H1 (cell line): Measurements from ENCODE around the gene DBNDD2. TPM values are rescaled to one million over a fixed set of nuclear protein-coding genes. Genes with fewer than 3 reads are reported as not detected.

Experiments
- CTCF ChIA-PET: fragments of 300-600 bp; sonication (Branson Sonifier 250); formaldehyde crosslinking; loops from one replicate; lab custom pipeline; 2021; ENCODE audit not compliant: partially characterized antibody; lab: Charles Lee
- POLR2A ChIA-PET: fragments of 300-600 bp; sonication (Branson Sonifier 250); formaldehyde crosslinking; loops from one replicate; lab custom pipeline; 2021; ENCODE audit warnings: inconsistent platforms; ENCODE audit not compliant: partially characterized antibody; lab: Charles Lee
- DNase-seq, 2 experiments: peaks; one replicate each; pipeline versions ENCODE4 v3.0.0 to v3.0.0-alpha.2; 2010 to 2022; ENCODE audit warnings: low spot score in 2 of 2, low read depth in 1 of 2, mixed read lengths in 1 of 2
- FAIRE-seq: peaks from 2 replicates; lab custom pipeline; 2011; peaks lifted over from hg19 to GRCh38; lab: Jason Lieb, UNC
- H2AFZ ChIP-seq: 2 replicates; pipeline ENCODE4 v1.8.1; 2012; ENCODE audit warnings: low read length, inconsistent platforms
- H2AK5ac ChIP-seq: 2 replicates; pipeline ENCODE4 v1.6.1; 2013; ENCODE audit warnings: low read depth, low read length
- H2BK120ac ChIP-seq: replicated peaks from 2 replicates; pipeline ENCODE3; 2013; ENCODE audit warnings: low read depth, low read length, inconsistent platforms
- H2BK12ac ChIP-seq: 2 replicates; pipeline ENCODE4 v1.6.1; 2013; ENCODE audit warnings: low read depth, low read length
- H2BK15ac ChIP-seq: 2 replicates; pipeline ENCODE4 v1.6.1; 2013; ENCODE audit warnings: low read length
- H2BK20ac ChIP-seq: 2 replicates; pipeline ENCODE4 v1.6.1; 2013; ENCODE audit warnings: low read length
- H2BK5ac ChIP-seq: 2 replicates; pipeline ENCODE4 v1.6.1; 2013; ENCODE audit warnings: low read depth, low read length
- H3K14ac ChIP-seq: 2 replicates; pipeline ENCODE4 v1.6.1; 2013; ENCODE audit warnings: inconsistent platforms; ENCODE audit not compliant: insufficient read length
- H3K18ac ChIP-seq: 2 replicates; pipeline ENCODE4 v1.6.1; 2013; ENCODE audit warnings: low read length; ENCODE audit errors: extremely low read depth
- H3K23ac ChIP-seq: 2 replicates; pipeline ENCODE4 v1.6.1; 2013; ENCODE audit warnings: inconsistent platforms; ENCODE audit not compliant: insufficient read length
- H3K23me2 ChIP-seq: 2 replicates; pipeline ENCODE4 v1.6.1; 2013; ENCODE audit warnings: low read depth, low read length
- H3K27ac ChIP-seq: 2 replicates; pipeline ENCODE4 v1.6.1; 2011; ENCODE audit warnings: low read depth, low read length, inconsistent platforms
- H3K27me3 ChIP-seq, 4 experiments: replicated peaks in 1 of 4; 1 replicate in 1 of 4; 2 replicates in 3 of 4; pipeline versions ENCODE4 v1.6.1 to v1.8.1; 2011 to 2013; ENCODE audit warnings: low read length in 3 of 4, mild to moderate bottlenecking in 3 of 4, inconsistent platforms in 2 of 4, mixed read lengths in 2 of 4, moderate library complexity in 1 of 4; ENCODE audit not compliant: control insufficient read depth in 3 of 4, insufficient read depth in 3 of 4; ENCODE audit errors: extremely low read depth in 1 of 4
- H3K36me3 ChIP-seq, 4 experiments: 2 replicates each; pipeline versions ENCODE4 v1.6.1 to v1.8.1; 2011 to 2013; ENCODE audit warnings: mild to moderate bottlenecking in 4 of 4, low read length in 3 of 4, moderate library complexity in 2 of 4, control low read depth in 1 of 4, inconsistent platforms in 1 of 4; ENCODE audit not compliant: insufficient read depth in 4 of 4, control insufficient read depth in 2 of 4
- H3K4ac ChIP-seq: replicated peaks from 2 replicates; pipeline ENCODE3; 2013; ENCODE audit warnings: low read length, low read depth, mixed read lengths, inconsistent platforms; ENCODE audit not compliant: insufficient read length
- H3K4me1 ChIP-seq, 4 experiments: replicated peaks in 1 of 4; 1 replicate in 1 of 4; 2 replicates in 3 of 4; pipeline versions ENCODE4 v1.6.1 to v1.8.1; 2011 to 2013; ENCODE audit warnings: low read length in 3 of 4, inconsistent platforms in 2 of 4, mixed read lengths in 1 of 4; ENCODE audit not compliant: insufficient read depth in 4 of 4, control insufficient read depth in 3 of 4
- H3K4me2 ChIP-seq, 2 experiments: 2 replicates each; pipeline versions ENCODE4 v1.6.1 to v1.8.1; 2011 to 2013; ENCODE audit warnings: low read depth in 2 of 2, low read length in 2 of 2, control low read depth in 1 of 2, inconsistent platforms in 1 of 2, mild to moderate bottlenecking in 1 of 2; ENCODE audit not compliant: insufficient read depth in 1 of 2
- H3K4me3 ChIP-seq, 4 experiments: fragments of 200-600, 300-600 bp in 1 of 4; sonication (generic), shearing (Covaris generic), sonication (Bioruptor Twin) in 1 of 4; 2 replicates each; pipeline versions ENCODE4 v1.5.1 to v1.8.1; 2011 to 2016; ENCODE audit warnings: low read length in 4 of 4, low read depth in 3 of 4, control low read depth in 2 of 4, inconsistent platforms in 2 of 4, mild to moderate bottlenecking in 2 of 4, mixed read lengths in 1 of 4, moderate library complexity in 1 of 4; ENCODE audit not compliant: insufficient read depth in 2 of 4; ENCODE audit errors: extremely low read depth in 1 of 4
- H3K56ac ChIP-seq: replicated peaks from 2 replicates; pipeline ENCODE3; 2013; ENCODE audit warnings: low read depth, mild to moderate bottlenecking, mixed read lengths, low read length, inconsistent platforms; ENCODE audit not compliant: insufficient read length
- H3K79me1 ChIP-seq: 2 replicates; pipeline ENCODE4 v1.6.1; 2013; ENCODE audit warnings: low read depth, low read length, control low read depth
- H3K79me2 ChIP-seq, 2 experiments: 2 replicates each; pipeline versions ENCODE4 v1.6.1 to v1.8.1; 2012 to 2013; ENCODE audit warnings: low read length in 2 of 2, mild to moderate bottlenecking in 2 of 2, inconsistent platforms in 1 of 2; ENCODE audit not compliant: insufficient read depth in 2 of 2, control insufficient read depth in 1 of 2
- H3K9ac ChIP-seq, 4 experiments: replicated peaks in 1 of 4; 1 replicate in 1 of 4; 2 replicates in 3 of 4; pipeline versions ENCODE4 v1.6.1 to v1.8.1; 2011 to 2013; ENCODE audit warnings: low read depth in 3 of 4, low read length in 3 of 4, control low read depth in 2 of 4, mild to moderate bottlenecking in 2 of 4, moderate library complexity in 2 of 4, inconsistent platforms in 1 of 4; ENCODE audit errors: extremely low read depth in 1 of 4
- H3K9me3 ChIP-seq, 2 experiments: 2 replicates each; pipeline versions ENCODE4 v1.6.1 to v1.8.1; 2012 to 2013; ENCODE audit warnings: mild to moderate bottlenecking in 2 of 2, moderate library complexity in 2 of 2, control low read depth in 1 of 2, inconsistent platforms in 1 of 2, low read depth in 1 of 2, low read length in 1 of 2, mixed read lengths in 1 of 2; ENCODE audit not compliant: insufficient read depth in 2 of 2
- H4K20me1 ChIP-seq, 2 experiments: replicated peaks in 1 of 2; 2 replicates each; pipeline versions ENCODE3 to v1.8.1; 2011 to 2013; ENCODE audit warnings: inconsistent platforms in 2 of 2, low read length in 2 of 2, mild to moderate bottlenecking in 1 of 2; ENCODE audit not compliant: insufficient read depth in 2 of 2, control insufficient read depth in 1 of 2
- H4K5ac ChIP-seq: 2 replicates; pipeline ENCODE4 v1.6.1; 2013; ENCODE audit warnings: low read length, low read depth, mixed read lengths, inconsistent platforms; ENCODE audit not compliant: insufficient read length
- H4K8ac ChIP-seq: 2 replicates; pipeline ENCODE4 v1.8.0; 2013; ENCODE audit warnings: mild to moderate bottlenecking, moderate library complexity, low read length, inconsistent platforms; ENCODE audit not compliant: insufficient read depth; ENCODE audit errors: extremely low read depth
- H4K91ac ChIP-seq: replicated peaks from 2 replicates; pipeline ENCODE3; 2013; ENCODE audit warnings: low read length, mixed read lengths, inconsistent platforms; ENCODE audit not compliant: insufficient read length
- BACH1 ChIP-seq: IDR thresholded peaks from 2 replicates; pipeline ENCODE4 v1.6.1; 2012; ENCODE audit warnings: low read length, improper control_type of control experiment
- CBX5 ChIP-seq: fragments of 300-800, 300-1000 bp; sonication (generic); IDR thresholded peaks from 2 replicates; pipeline ENCODE4 v1.7.1; 2016; ENCODE audit warnings: antibody characterized with exemption, low read length, low read depth
- CEBPB ChIP-seq: IDR thresholded peaks from 2 replicates; pipeline ENCODE4 v1.6.1; 2012; ENCODE audit warnings: low read depth, low read length
- CHD1 ChIP-seq: IDR thresholded peaks from 2 replicates; pipeline ENCODE4 v1.6.1; 2012; ENCODE audit warnings: low read depth, low read length, improper control_type of control experiment
- CHD2 ChIP-seq: IDR thresholded peaks from 2 replicates; pipeline ENCODE4 v1.6.1; 2012; ENCODE audit warnings: low read length, improper control_type of control experiment
- GABPA ChIP-seq: IDR thresholded peaks from 2 replicates; pipeline ENCODE4 v1.6.1; 2011; ENCODE audit warnings: mild to moderate bottlenecking, low read length, moderate library complexity, borderline replicate concordance; ENCODE audit not compliant: insufficient read depth
- POLR2AphosphoS5 ChIP-seq: IDR thresholded peaks from 2 replicates; pipeline ENCODE4 v1.6.1; 2011; ENCODE audit warnings: low read depth, low read length
- POU5F1 ChIP-seq: IDR thresholded peaks from 2 replicates; pipeline ENCODE4 v1.6.1; 2011; ENCODE audit warnings: low read depth, mild to moderate bottlenecking, low read length, moderate library complexity
- SP2 ChIP-seq: IDR thresholded peaks from 2 replicates; pipeline ENCODE4 v1.6.1; 2012; ENCODE audit warnings: mild to moderate bottlenecking, low read length, inconsistent platforms
- WGBS, 2 experiments: shearing (Covaris generic) in 1 of 2; methylation state at CpG; one replicate each; pipeline versions ENCODE4 v1.1.6 to v1.1.7; 2013 to 2015; ENCODE audit warnings: low lambda C conversion rate in 2 of 2, mixed read lengths in 2 of 2, inconsistent platforms in 1 of 2, low coverage in 1 of 2, missing lambda C conversion rate in 1 of 2; ENCODE audit not compliant: insufficient replicate concordance in 2 of 2, insufficient coverage in 1 of 2, insufficient read length in 1 of 2; ENCODE audit errors: extremely low coverage in 1 of 2, missing lambda C conversion rate in 1 of 2; 5-methylcytosine and 5-hydroxymethylcytosine counted together
- polyA plus RNA-seq, 7 experiments: library from polyadenylated mRNA; depleted of rRNA in 3 of 7; stranded (reverse) in 5 of 7; unstranded in 2 of 7; fragments of >200 nt in 5 of 7; fragments of 200-250 nt in 2 of 7; gene quantifications; 1 replicate in 5 of 7; 2 replicates in 1 of 7; 4 replicates in 1 of 7; pipeline versions ENCODE4 v1.2.1 to v1.2.3, GENCODE V29; 2011 to 2013; ENCODE audit warnings: missing spikeins in 2 of 7, mixed read lengths in 2 of 7
- total RNA-seq: library from RNA; stranded (reverse); fragmentation: NEBNext Ultra II Directional; extraction: Animal tissue kit (Norgen Biotek cat#: 25700); gene quantifications from 2 replicates; pipeline ENCODE4 v1.2.1, GENCODE V29; 2021

Gene DBNDD2
- total and polyA plus RNA-seq, 2 of the 8 experiments (the other 6 are each of a cell fraction or from before 2014, with no cell fraction given), result 55.8 to 96.3 TPM

DNA sequence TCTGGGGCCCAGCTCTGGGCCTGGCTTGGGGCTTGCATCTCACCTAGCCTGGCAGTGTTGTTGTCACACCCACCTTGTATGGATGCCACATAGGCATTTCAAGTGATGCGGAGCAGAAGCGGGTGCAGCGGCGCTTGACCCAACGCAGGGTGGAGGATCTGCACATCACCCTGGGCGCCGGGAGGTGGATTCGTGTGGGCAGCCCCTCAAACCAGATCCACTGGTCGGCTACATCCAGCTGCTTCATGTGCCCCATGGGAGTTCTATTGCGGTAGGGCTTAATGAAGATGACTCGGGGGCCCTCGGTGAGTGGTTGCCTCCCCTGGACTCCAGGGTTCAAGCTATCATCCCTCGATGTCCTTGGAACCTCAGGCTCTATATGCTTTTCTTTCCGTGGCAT is 33.1 kb upstream of the DBNDD2 start:
- no peak overlapping the region for H2AK5ac ChIP-seq
- H3K4me2 ChIP-seq, result no peak overlapping the region
- H3K79me2 ChIP-seq, result no peaks in the 10 kb centered on the region
- H3K79me1 ChIP-seq, result no peaks in the 10 kb centered on the region
- H3K56ac ChIP-seq, result no peak overlapping the region
- H4K20me1 ChIP-seq, result no peaks in the 10 kb centered on the region
- H3K4me3 ChIP-seq, result no peak overlapping the region
- H3K9me3 ChIP-seq, result no peaks in the 10 kb centered on the region
- peaks cover 0 to 12% (median 9%) of the 10 kb centered on the region in 4 experiments; a peak in 3 of 7 replicates for H3K27me3 ChIP-seq
- no peak overlapping the region for H3K18ac ChIP-seq
- H4K8ac ChIP-seq, result no peak overlapping the region
- no peak overlapping the region for H2BK5ac ChIP-seq
- ChIA-PET CTCF (interaction anchor here (0.6 to 11.9 kb wide), 14 partner anchors 13 to 425 kb away, joined by 3 to 186 read pairs (median 22); partner anchors contain the start of genes DBNDD2, SDC4, SYS1 and WFDC2), POLR2A (interaction anchor here (1.3 to 4.5 kb wide), 5 partner anchors 20 to 39 kb away, joined by 3 to 42 read pairs (median 4); partner anchors contain the start of gene DBNDD2)
- FAIRE-seq (no peak), DNase-seq (peak in 1 of 2 experiments; percentile 35)
- H2BK20ac ChIP-seq, result no peak overlapping the region
- WGBS, 2 experiments, result 98% methylated on average over 14 of the region's 14 CpGs; no CpG with 5 or more reads in 1 of the 2 experiments
- no peak overlapping the region for H2BK15ac ChIP-seq
- no peak overlapping the region for H3K4ac ChIP-seq
- no peak overlapping the region for H2BK120ac ChIP-seq
- no peaks in the 10 kb centered on the region for H3K36me3 ChIP-seq
- no peak overlapping the region for H3K27ac ChIP-seq
- peaks cover 0 to 18% (median 10%) of the 10 kb centered on the region in 4 experiments; a peak in 6 of 7 replicates for H3K4me1 ChIP-seq
- H2BK12ac ChIP-seq, result no peak overlapping the region
- no peak overlapping the region for H3K9ac ChIP-seq
- H3K23ac ChIP-seq, result no peak overlapping the region
- H2AFZ ChIP-seq, result no peak overlapping the region
- no peak overlapping the region for H4K5ac ChIP-seq
- H3K14ac ChIP-seq, result no peak overlapping the region
- H4K91ac ChIP-seq, result no peak overlapping the region
- H3K23me2 ChIP-seq, result peaks cover 4% of the 10 kb centered on the region
- TF ChIP-seq BACH1 (no peak), CHD2 (no peak), SP2 (no peak), POU5F1 (no peak), CEBPB (no peak), POLR2AphosphoS5 (no peak), GABPA (no peak), CHD1 (no peak), CBX5 (no peak)
